ENCODE results near the gene PSMD12. TPM values are rescaled to one million over a fixed set of nuclear protein-coding genes. Genes with fewer than 3 reads are reported as not detected.

The PSMD12 gene
- total and polyA plus RNA-seq, 9 of the 15 experiments (the other 6 are each of a cell fraction or from before 2014, with no cell fraction given), result 36.6 to 150 (median 65.5) TPM

DNA sequence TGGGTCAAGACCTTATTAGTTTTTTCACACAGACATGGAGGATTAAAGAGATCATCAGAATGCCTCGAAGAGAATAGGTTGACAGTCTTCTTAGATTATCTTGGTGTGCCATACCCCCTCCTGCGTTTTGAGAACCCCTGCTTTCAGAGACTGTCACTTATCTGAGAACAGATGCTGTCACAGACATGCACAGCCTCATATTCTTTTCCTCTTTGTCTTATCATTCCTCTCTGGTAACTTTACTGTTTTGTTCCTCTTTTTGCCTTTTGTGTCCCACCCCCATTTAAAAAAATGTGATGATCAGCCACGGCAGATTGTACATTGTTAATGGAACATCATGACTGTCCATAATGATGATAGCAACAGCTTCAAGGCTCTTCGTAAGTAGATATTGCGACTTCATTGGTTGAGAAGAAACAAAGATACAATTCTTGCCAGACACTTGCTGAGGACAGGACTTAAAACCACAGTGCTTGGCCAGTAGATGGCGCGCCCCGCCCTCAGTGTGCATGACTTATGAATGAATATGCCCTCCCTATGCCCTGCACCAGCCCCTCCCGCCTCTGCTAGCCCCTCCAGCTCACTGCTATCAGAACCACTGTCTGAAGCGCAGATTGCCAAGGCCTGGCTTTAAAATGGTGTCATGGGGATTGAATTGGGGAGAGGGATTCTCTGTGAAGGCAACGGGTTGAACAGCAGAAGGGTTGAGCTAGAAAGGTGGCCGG is 8.1 kb upstream of the PSMD12 start (continued):
- no peak for TF ChIP-seq ZNF445 (CRISPR knock-in tag; IDR thresholded peaks at IDR 0.05; ENCODE audit: low read depth)
- no peak for TF ChIP-seq NCOA6 (IDR thresholded peaks at IDR 0.05)
- TF ChIP-seq, protein P1, sequence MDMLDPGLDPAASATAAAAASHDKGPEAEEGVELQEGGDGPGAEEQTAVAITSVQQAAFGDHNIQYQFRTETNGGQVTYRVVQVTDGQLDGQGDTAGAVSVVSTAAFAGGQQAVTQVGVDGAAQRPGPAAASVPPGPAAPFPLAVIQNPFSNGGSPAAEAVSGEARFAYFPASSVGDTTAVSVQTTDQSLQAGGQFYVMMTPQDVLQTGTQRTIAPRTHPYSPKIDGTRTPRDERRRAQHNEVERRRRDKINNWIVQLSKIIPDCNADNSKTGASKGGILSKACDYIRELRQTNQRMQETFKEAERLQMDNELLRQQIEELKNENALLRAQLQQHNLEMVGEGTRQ (CRISPR knock-in tag; IDR thresholded peaks at IDR 0.05), result no peak
- peak; percentile 46; the same call in 1 of the 2 replicates for TF ChIP-seq SMC3 (conservative IDR thresholded peaks at IDR 0.05; ENCODE audit: insufficient read depth, low read depth, low read length)
- TF ChIP-seq ZNF384 (IDR thresholded peaks at IDR 0.05; ENCODE audit: low read depth, low read length), result peak; percentile 95
- TF ChIP-seq, protein P2, sequence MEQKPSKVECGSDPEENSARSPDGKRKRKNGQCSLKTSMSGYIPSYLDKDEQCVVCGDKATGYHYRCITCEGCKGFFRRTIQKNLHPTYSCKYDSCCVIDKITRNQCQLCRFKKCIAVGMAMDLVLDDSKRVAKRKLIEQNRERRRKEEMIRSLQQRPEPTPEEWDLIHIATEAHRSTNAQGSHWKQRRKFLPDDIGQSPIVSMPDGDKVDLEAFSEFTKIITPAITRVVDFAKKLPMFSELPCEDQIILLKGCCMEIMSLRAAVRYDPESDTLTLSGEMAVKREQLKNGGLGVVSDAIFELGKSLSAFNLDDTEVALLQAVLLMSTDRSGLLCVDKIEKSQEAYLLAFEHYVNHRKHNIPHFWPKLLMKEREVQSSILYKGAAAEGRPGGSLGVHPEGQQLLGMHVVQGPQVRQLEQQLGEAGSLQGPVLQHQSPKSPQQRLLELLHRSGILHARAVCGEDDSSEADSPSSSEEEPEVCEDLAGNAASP (IDR thresholded peaks at IDR 0.05), result no peak
- TF ChIP-seq ZBTB12 (CRISPR knock-in tag; IDR thresholded peaks at IDR 0.05), result no peak
- TF ChIP-seq, protein P3, sequence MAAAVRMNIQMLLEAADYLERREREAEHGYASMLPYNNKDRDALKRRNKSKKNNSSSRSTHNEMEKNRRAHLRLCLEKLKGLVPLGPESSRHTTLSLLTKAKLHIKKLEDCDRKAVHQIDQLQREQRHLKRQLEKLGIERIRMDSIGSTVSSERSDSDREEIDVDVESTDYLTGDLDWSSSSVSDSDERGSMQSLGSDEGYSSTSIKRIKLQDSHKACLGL (CRISPR knock-in tag; IDR thresholded peaks at IDR 0.05; ENCODE audit: borderline replicate concordance, poor library complexity, severe bottlenecking), result no peak
- TF ChIP-seq ID3 (CRISPR knock-in tag; IDR thresholded peaks at IDR 0.05), result no peak
- 0 out of 2 replicates have a peak, but pooled peaks have one; percentile 50 for TF ChIP-seq ID3 (tag; IDR thresholded peaks at IDR 0.05)
- TF ChIP-seq TARDBP (IDR thresholded peaks at IDR 0.05), result no peak
- TF ChIP-seq, protein P4, sequence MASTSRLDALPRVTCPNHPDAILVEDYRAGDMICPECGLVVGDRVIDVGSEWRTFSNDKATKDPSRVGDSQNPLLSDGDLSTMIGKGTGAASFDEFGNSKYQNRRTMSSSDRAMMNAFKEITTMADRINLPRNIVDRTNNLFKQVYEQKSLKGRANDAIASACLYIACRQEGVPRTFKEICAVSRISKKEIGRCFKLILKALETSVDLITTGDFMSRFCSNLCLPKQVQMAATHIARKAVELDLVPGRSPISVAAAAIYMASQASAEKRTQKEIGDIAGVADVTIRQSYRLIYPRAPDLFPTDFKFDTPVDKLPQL (IDR thresholded peaks at IDR 0.05; ENCODE audit: extremely low read depth, insufficient read length), result no peak
- TF ChIP-seq, protein P5, sequence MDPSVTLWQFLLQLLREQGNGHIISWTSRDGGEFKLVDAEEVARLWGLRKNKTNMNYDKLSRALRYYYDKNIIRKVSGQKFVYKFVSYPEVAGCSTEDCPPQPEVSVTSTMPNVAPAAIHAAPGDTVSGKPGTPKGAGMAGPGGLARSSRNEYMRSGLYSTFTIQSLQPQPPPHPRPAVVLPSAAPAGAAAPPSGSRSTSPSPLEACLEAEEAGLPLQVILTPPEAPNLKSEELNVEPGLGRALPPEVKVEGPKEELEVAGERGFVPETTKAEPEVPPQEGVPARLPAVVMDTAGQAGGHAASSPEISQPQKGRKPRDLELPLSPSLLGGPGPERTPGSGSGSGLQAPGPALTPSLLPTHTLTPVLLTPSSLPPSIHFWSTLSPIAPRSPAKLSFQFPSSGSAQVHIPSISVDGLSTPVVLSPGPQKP (CRISPR knock-in tag; IDR thresholded peaks at IDR 0.05), result no peak
- no peak for TF ChIP-seq ZNF41 (CRISPR knock-in tag; conservative IDR thresholded peaks at IDR 0.05)
- TF ChIP-seq, protein P6, sequence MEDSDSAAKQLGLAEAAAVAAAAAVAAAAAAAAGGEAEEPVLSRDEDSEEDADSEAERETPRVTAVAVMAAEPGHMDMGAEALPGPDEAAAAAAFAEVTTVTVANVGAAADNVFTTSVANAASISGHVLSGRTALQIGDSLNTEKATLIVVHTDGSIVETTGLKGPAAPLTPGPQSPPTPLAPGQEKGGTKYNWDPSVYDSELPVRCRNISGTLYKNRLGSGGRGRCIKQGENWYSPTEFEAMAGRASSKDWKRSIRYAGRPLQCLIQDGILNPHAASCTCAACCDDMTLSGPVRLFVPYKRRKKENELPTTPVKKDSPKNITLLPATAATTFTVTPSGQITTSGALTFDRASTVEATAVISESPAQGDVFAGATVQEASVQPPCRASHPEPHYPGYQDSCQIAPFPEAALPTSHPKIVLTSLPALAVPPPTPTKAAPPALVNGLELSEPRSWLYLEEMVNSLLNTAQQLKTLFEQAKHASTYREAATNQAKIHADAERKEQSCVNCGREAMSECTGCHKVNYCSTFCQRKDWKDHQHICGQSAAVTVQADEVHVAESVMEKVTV (CRISPR knock-in tag; IDR thresholded peaks at IDR 0.05), result peak; percentile 46; the same call in 1 of the 2 replicates
- no peak for TF ChIP-seq THRAP3 (IDR thresholded peaks at IDR 0.05; ENCODE audit: borderline replicate concordance)

Measured in K562 (cell line).